CD4-positive, alpha-beta T cell treated with Interferon gamma for 1 hour (primary cell): ENCODE measurements around the gene TMEM221.

Experiments used
- DNase-seq: peaks from one replicate; pipeline ENCODE4 v3.0.0-alpha.2; 2020

Gene TMEM221

DNA sequence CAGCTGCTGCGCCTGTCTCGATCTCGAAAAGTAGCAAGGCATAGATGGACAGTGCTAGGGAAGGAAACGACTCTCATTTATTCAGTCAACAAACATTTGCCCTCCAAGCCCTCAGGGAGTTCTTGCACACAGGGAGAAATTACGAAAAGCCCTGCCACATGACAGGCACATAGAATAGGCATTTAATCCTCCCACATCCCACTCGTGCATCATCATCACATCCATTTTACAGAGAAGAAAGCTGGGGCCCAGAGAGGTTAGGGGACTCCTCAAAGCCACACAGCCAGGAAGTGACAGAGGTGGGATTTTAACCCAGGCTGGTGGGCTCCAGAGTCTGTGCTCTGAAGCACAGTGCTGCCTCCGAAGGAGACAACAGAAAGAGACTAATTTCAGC is 11.6 kb downstream of the TMEM221 start:
- no peak for DNase-seq

DNA sequence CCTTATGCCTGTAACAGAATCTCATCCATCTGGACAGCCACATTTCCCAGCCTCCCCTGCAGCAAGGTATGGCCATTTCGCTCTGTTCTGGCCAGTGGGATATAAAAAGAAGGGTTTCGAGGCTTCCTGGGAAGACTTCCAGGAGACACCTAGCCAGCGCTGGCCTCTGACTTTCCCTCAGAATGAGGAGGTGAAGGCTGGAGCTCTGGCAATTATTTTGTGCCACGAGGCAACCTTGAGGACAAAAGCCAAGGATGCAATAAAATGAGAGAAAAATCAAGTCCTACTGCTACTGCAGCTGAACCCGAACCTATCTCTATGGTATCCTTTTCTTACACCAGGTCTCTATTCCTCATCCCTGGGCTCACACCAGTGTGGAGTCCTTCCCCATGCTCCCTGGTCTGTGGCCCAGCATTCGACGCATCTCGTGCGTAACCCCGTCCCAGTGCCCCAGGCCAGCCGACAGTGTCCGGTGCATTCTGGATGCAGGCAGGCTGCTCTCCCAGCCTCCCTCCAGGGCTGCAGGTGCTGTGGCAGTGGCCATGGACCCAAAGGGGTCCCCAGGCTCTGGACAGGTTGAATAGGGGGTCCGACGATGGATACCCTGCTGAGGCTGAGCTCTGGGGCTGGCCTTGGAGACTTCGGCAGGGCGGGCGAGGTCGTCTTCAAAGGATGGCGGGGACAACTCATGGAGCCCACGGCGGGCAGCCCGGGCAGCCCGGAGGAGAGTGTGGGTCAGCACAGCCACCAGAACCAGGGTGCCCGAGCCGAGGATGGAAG is 12.2 kb downstream of the TMEM221 start:
- DNase-seq = no peak

DNA sequence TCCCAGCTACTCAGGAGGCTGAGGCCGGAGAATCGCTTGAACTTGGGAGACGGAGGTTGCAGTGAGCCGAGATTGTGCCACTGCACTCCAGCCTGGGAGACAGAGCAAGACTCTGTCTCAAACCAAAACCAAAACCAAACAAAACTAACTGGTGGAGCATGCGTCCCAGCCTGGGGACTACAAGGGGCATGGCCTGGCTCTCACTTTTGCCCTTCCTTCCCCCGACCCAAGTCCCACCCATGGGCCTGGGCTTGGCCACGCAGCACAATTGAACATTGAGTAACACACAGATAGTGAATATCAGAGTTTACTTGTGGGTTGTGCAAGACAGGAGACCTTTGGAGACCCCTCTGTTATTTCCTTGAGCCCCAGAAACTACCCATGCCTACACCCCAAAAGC is 13.2 kb downstream of the TMEM221 start:
- no peak for DNase-seq

DNA sequence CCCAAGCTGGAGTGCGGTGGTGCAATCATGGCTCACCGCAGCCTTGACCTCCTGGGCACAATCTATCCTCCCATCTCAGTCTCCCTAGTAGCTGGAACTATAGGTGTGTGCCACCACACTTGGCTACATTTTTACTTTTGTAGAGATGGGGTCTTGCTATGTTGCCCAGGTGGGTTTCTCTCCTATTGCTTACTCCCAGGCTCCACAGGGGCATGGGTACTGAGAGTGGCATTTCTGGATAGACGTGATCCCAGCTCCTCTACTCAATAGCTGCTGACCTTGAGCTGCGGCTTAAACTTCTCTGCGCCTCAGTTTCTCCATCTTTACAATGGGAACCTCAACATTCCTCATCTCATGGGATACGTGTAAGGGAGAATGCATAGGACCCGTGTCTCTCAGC is 17.1 kb downstream of the TMEM221 start:
- DNase-seq = no peak

DNA sequence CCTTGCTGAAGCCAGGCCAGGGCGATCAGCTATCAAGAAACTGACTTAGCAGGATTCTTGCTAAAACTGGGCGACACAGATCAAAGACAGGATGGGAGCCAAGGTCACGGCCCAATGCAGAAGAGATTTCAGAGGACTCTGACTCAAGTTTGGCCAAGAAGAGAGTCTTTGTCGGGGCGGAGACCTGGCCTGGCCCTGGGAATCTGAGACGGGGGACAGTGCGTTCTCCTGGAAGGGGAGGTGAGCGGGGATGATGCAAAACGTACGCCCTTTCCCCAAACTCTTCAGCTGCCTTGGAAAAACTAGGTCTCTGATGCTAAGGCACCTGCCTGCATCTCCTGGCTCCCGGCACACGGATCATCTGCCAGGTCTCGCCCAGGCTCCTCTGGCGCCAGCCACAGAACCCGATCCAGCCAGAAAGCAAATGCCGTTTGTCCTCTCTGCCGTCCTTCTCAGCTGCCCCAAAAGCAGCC is 18.8 kb downstream of the TMEM221 start:
- no peak for DNase-seq

DNA sequence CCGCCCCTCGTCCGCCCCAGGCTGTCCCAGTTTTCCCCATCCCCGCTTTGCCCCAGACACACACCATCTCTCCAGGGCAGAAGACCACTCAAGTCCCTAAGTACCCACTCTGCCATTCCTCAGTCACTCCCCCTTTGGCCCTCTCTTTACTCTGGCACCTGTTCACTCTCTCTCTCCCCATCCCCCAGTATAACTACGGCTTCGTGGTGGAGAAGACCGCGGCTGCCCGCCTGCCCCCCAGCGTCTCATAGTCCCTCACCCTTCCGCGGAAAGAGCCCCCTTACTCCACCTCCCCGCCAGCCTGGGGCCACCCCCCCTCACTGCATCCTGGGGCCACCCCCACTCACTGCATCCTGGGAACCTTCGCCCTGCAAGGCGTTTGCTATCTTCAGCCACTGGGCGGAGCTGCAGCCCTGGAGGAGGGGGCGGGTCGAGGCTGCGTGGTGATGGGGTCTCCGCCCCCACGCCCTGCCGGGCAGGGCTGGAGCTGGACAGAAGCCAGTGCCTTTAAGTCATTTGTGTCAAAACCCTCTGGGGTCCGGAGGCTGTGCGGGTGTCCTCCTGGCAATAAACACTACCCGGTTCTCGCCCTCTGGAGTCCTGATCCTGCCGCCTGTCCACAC is 23.6 kb downstream of the TMEM221 start:
- peak; percentile 22 for DNase-seq

DNA sequence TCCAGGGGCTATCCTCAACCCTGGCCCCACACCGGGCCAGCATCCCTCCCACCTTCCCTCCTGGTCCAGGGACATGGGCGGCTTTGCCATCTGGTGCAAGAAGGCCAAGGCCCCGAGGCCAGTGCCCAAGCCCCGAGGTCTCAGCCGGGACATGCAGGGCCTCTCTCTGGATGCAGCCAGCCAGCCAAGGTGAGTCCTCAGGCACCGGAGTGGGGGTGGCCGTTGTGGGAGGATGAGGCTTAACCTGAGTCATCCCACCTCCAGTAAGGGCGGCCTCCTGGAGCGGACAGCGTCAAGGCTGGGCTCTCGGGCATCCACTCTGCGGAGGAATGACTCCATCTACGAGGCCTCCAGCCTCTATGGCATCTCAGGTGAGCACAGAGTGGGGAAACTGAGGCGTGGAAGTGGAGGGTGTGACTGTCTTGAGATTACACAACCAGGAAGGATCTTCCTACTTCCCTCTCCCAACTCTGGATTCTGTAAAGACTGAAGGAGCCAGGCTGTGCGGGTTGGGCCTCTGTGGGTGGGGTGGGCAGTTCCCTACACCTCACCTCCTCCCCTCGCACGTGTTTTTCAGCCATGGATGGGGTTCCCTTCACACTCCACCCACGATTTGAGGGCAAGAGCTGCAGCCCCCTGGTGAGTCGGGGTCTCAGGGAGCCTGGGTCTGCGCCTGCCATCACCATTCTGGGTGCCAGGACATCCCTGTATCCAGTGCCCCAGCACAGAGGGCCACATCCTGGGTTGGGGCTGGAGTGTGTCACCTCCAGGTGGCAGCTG is 24.8 kb downstream of the TMEM221 start:
- DNase-seq = no peak

DNA sequence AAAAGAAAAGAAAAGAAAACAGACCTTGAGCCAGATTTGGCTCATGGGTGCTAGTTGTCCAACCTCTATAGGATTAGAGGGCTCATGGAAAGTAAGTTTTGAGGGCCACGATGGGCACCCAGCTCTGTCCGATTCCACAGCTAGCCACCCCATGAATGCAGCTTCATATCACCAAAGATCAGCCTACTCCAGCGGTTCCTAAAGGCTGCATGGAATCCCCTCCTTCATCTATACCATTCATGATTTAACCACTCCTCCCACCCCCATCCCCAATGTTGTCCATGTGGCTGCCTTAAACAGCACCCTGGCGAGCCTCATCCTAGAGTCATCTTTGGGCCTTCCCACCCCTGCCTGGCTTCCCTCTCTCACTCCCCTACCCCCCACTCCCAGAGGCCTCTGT is 26.5 kb downstream of the TMEM221 start:
- DNase-seq = no peak

DNA sequence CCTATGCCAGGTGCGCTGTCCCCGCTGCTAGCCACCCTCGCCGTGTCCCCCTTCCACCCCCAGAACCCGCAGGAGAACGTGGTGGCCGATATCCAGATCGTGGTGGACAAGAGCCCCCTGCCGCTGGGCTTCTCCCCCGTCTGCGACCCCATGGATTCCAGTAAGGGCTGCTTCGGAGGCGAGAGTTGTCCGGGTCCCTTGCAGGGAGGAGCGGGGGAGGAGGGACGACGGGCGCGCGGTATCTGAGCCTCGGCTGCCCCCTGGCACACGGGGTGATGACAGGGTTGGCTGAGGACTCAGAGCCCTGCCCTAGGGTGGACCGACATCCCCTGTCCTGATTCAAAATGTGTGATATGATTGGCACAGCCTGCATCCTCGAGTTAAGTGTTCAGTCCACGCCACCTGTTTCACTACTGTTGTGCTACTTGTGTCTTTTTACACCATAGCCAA is 28.0 kb downstream of the TMEM221 start:
- no peak for DNase-seq

DNA sequence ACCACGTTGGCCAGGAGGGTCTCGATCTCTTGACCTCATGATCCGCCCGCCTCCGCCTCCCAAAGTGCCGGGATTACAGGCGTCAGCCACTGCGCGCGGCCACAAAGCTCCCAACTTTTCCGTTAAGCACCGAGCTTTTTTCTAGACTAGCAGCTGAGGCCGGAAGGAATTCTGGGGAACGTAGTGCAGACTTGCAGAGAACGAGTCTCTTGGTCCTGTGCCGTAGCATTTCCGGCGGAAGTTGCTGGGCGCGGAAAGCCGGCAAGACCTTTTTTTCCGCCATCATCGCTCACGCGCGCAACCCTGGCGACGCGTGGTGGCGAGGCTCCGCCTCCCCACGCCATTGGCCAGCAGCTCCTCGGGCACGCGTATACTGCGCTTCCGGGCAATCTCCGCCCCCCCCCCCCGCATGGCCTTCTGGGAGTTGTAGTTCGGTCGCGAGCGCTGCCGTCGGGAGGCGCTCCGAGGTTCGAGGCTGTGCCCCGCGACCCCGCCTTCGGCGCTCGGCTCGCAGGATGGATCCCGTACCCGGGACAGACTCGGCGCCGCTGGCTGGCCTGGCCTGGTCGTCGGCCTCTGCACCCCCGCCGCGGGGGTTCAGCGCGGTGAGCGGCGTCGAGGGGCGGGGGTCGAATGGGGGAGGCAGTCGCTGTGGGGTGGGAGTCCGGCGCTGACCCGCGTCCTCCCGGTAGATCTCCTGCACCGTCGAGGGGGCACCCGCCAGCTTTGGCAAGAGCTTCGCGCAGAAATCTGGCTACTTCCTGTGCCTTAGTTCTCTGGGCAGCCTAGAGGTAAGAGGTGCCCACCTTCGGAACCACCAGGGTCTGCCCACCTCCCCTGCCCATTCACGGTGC is 28.6 kb downstream of the TMEM221 start, which contains the start of gene MVB12A:
TSS of gene MVB12A (plus strand) at position 427 of the 854 bp plus-strand sequence. CDS start at position 516, 89 bp downstream.
- peak; percentile 98 for DNase-seq

DNA sequence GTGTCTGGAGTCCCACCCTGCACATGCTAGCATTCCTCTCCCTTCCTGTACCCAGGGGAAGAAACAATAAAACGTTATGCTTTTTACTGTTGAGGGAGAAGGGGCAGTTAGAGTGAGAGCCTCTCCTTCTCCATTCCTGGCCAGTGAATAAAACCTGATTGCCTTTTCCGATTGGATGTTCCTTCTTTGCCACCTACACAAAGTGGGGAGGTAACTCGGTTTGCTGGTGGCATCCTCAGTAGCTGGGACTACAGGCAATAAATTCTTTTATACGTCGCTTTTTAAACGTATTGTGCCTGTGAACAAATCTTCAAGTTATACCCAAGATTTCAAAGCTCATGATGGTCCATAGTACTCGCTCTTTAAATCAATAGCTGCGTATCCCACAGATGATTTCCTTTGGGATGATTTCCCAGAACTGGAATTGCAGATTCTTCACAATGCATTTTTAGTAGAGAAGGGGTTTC is 29.3 kb downstream of the TMEM221 start:
- no peak for DNase-seq

DNA sequence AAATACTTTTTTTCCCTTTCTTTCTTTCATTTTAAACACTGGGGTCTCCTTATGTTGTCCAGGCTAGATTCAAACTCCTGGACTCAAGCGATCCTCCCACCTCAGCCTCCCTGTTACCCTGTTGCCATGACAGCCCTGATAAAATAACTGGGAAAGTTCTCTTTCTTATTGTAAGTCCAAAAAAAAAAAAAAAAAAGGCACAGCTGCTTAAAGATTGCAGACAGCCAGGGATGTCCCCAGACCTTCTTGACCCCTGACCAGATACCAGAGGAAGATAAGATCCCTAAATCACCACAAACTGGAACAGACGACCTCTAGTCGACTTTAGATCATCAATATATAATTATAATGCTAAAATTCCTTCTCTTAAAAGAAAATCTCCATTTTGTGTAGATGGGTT is 29.8 kb downstream of the TMEM221 start:
- DNase-seq = no peak

DNA sequence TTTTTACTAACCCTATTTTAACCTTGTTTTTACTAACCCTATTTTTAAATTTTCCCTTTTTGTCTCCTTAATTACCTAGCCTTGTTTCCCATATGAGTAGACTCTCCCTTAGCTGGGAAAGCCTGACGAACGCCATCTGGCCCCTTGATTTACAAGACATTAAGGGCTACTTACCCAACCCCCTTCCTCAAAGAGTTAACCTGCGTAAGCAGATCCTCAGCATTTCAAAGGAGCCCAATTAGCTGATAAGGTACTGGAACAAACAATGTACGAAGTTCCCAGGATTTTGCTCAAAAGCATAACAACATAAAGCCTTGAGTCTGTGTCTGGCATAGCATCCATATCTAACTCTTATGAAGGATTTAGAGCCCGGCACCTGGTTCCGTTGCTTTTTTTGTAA is 33.3 kb downstream of the TMEM221 start:
- DNase-seq = no peak

DNA sequence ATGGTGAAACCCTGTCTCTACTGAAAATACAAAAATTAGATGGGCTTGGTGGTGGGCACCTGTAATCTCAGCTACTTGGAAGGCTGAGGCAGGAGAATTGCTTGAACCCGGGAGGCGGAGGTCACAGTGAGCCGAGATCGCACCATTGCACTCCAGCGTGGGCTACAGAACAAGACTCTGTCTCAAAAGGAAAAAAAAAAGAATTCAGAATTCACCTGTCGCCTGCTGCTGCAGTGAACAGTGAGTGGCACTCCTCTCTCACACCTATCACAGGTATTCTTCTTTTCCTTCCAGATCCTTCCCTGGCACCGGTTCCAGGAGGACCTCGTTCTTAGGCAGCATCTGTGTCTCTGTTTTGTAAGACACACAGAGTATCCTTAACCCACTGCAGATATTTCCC is 34.4 kb downstream of the TMEM221 start:
- DNase-seq = no peak

DNA sequence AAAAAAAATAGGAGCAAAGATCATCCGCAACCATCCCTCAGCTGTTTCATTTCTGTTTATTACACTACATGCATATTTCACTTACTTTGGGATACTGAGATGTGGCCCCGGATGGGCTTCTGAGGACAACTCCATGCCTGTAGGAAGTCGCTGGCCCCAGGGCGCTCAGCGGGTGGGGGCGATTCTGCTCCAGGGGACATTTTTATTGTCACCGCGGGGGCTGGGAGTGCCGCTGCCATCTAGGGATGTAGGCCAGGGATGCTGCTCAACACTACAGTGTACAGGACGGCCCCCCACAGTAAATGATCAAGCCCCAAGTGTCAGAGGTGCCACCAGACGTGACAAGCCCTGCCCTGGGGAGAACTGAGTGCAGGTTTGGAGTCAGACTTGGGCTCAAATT is 36.7 kb downstream of the TMEM221 start:
- DNase-seq = no peak

DNA sequence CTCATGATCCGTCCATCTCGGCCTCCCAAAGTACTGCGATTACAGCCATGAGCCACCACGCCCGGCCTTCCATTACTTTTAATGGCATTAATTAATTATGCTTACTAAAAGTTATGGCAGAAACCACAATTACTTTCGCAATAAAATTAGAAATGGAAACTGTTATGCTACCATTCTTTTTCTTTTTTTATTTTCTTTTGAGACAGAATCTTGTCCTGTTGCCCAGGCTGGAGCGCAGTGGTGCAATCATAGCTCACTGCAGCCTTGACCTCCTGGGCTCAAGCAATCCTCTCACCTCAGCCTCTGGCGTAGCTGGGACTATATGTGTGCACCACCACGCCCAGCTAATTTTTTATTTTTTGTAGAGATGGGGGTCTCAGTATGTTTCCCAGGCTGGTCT is 38.5 kb downstream of the TMEM221 start:
- DNase-seq = no peak

DNA sequence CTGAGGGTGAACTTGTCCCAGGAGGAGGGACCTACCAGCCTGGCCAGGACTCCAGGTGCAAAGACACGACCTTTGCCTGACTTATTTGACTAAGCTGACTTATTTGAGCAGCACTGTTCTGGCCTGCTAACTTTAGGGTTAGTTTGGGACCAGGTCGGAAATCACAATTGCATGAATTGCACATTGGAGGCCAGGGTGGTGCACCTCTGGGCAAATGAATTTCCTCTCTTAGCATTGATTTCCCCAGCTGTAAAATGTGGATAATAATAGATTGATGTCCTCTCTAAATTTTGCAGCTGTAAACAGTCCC is 41.6 kb downstream of the TMEM221 start:
- DNase-seq = no peak

DNA sequence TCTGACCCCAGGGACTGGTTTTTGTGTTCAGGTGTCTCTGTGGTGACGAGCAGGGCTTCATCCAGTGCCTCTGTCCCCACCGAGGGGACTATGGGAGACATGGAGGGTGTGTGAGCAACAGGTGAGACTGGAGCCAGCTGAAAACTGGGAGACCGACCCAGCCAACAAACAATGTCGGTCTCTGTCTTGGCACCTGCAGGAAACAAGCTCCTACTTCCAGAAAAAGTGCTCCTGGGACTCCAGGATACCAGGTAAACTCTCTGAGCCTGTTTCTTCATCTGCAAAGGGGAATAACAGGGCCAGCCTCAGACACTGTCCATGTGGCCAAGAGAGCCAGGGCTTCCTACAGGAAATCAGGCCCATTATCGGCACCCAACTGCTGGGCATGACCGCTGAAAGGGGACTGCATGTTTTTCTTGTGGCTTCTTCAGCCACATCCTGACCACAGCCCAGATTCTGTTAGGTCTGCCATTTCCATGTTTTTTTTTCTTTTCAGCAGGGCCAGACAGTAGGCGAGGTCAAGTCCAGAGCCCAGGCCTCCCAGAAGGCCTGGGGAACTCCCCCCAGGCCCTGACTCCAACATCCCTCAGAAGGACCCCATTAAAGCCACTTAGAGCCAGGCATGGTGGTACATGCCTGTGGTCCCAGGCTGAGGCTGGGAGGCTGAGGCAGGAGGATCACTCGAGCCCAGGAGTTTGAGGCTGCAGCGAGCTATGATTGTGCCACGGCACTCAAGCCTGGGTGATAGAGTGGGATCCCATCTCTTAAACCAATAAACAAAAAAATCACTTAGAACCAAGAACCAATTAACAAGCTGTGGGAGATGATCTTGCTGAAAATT is 42.2 kb downstream of the TMEM221 start:
- peak; percentile 65 for DNase-seq

DNA sequence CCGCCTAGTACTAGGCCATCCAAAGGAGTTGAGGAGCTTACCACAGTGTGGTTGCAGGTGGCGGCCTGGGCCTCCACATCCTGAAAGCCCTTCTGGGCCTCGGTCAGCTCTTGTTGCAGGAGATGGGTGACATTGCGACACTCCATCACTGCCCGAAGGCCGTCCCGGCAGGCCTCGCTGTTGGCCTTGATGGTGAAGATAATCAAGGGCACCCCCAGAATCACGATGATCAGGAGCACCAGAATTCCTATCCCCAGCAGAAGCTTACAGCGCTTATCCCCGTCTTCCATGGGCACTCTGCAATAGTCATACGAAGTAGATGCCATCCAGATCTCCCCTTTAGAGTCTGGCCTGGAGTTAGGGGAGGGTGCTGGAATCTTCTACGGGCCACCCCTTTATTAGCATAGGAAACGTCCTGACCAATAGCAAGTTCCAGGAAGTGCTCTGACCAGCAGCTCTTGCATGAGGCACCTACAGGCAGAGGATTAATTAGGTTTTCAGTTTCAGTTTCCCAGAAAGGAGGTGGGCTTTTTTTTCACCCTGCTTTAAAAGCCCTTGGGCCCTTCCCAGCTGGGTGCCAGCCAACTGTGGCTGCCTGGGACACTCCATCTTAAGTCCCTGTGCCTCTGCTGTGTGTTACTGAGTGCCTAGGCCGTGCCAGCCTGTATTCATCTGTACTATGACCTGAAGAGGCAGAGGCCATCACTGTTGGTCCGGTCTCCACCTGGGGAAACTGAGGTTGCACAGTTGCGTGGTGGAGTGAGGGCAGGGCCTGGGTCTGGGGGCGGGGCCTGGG is 43.0 kb downstream of the TMEM221 start, which contains the start of gene BST2:
TSS of gene BST2 (minus strand) at position 381 of the 796 bp plus-strand sequence. CDS start at position 326, 55 bp downstream.
- peak; percentile 77 for DNase-seq

DNA sequence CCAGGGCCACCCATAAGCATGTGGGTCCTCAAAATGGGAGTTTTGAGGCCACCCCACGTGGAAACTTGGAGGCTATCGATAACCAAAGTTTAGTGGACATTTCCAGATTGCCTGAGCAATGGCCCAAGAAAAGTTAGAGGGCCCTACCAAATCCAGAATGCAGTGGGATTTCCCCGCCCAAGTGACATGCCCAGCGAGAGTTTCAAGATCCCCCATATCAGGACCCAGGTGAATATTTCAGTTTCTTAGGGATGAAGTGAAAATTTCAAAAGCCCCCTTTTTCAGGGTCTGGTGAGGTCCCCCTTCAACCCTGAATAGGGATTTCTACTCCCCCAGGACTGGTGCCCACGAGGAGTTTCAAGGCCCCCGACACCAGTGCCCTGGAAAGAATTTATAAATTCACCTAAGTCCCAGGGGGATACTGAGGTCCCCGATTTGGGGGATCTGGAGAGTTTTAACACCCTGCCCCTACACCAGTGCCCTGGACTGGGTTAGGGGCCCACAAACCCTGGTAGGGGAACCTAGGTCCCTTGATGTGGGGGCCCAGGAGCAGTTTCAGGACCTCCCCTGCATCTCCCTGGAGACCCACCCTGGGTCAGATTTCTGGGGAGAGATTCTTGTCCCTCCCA is 43.7 kb downstream of the TMEM221 start:
- DNase-seq = no peak
